HEK293 (cell line): Measurements from ENCODE around the gene ARG2.

Experiments used
- CTCF ChIA-PET: fragments of 350-600 bp; formaldehyde crosslinking; extraction: SDS; loops from one replicate; lab custom pipeline; 2021; ENCODE audit warnings: antibody characterized with exemption; lab: Yijun Ruan, JAX
- POLR2A ChIA-PET: fragments of 300-600 bp; formaldehyde crosslinking; extraction: SDS; loops from one replicate; lab custom pipeline; 2020; ENCODE audit warnings: antibody characterized with exemption, inconsistent platforms; lab: Yijun Ruan, JAX
- H3K27ac ChIP-seq: fragments of 200-500 bp; sonication (Bioruptor generic); 2 replicates; pipeline ENCODE4 v1.5.1; 2014; ENCODE audit warnings: low read depth, low read length, control low read depth, inconsistent platforms; ENCODE audit errors: extremely low read depth
- H3K36me3 ChIP-seq, 2 experiments: fragments of 200-500 bp in 1 of 2; sonication (Bioruptor generic) in 1 of 2; 1 replicate in 1 of 2; 2 replicates in 1 of 2; pipeline ENCODE4 v1.5.1; 2014 to 2017; ENCODE audit warnings: inconsistent platforms in 2 of 2, low read length in 2 of 2; ENCODE audit not compliant: control insufficient read depth in 2 of 2, insufficient read depth in 1 of 2
- H3K4me1 ChIP-seq: fragments of 200-500 bp; sonication (Bioruptor generic); 2 replicates; pipeline ENCODE4 v1.5.1; 2014; ENCODE audit warnings: mild to moderate bottlenecking, low read length, inconsistent platforms; ENCODE audit not compliant: control insufficient read depth, insufficient read depth
- H3K4me3 ChIP-seq: 2 replicates; pipeline ENCODE4 v1.5.1; 2011; ENCODE audit warnings: low read depth, mild to moderate bottlenecking, control low read depth, low read length, moderate library complexity
- H3K9me3 ChIP-seq: fragments of 200-500 bp; sonication (Bioruptor generic); 2 replicates; pipeline ENCODE4 v1.5.1; 2014; ENCODE audit warnings: low read depth, low read length, inconsistent platforms; ENCODE audit not compliant: control insufficient read depth, insufficient read depth
- GLIS2 ChIP-seq: fragments of 450-650 bp; formaldehyde crosslinking; IDR thresholded peaks from 2 replicates; pipeline ENCODE4 v1.5.1; 2016; ENCODE audit warnings: missing biosample characterization, missing genetic modification characterization
- IKZF3 ChIP-seq: fragments of 450-650 bp; IDR thresholded peaks from 2 replicates; pipeline ENCODE4 v1.5.0; 2018; ENCODE audit warnings: missing biosample characterization, mild to moderate bottlenecking, missing genetic modification characterization, moderate library complexity
- KLF9 ChIP-seq: fragments of 450-650 bp; formaldehyde crosslinking; IDR thresholded peaks from 2 replicates; pipeline ENCODE4 v1.5.1; 2016; ENCODE audit warnings: missing biosample characterization, missing genetic modification characterization, low read depth
- ZBTB17 ChIP-seq: fragments of 450-650 bp; formaldehyde crosslinking; IDR thresholded peaks from 2 replicates; pipeline ENCODE4 v1.5.1; 2016; ENCODE audit warnings: missing biosample characterization, missing genetic modification characterization
- ZFP37 ChIP-seq: fragments of 450-650 bp; formaldehyde crosslinking; IDR thresholded peaks from 2 replicates; pipeline ENCODE4 v1.5.1; 2016; ENCODE audit warnings: missing biosample characterization, missing genetic modification characterization
- ZIC2 ChIP-seq: fragments of 450-650 bp; formaldehyde crosslinking; IDR thresholded peaks from 2 replicates; pipeline ENCODE4 v1.5.1; 2016; ENCODE audit warnings: missing biosample characterization, missing genetic modification characterization
- ZNF132 ChIP-seq: fragments of 450-650 bp; formaldehyde crosslinking; IDR thresholded peaks from 2 replicates; pipeline ENCODE4 v1.5.1; 2017; ENCODE audit warnings: missing biosample characterization, missing genetic modification characterization, borderline replicate concordance
- ZNF133 ChIP-seq: fragments of 450-650 bp; formaldehyde crosslinking; IDR thresholded peaks from 2 replicates; pipeline ENCODE4 v1.5.1; 2016; ENCODE audit warnings: missing biosample characterization, missing genetic modification characterization
- ZNF341 ChIP-seq: fragments of 450-650 bp; formaldehyde crosslinking; IDR thresholded peaks from 2 replicates; pipeline ENCODE4; 2016; ENCODE audit warnings: low read depth, missing biosample characterization, missing genetic modification characterization
- ZNF501 ChIP-seq: fragments of 450-650 bp; formaldehyde crosslinking; IDR thresholded peaks from 2 replicates; pipeline ENCODE4 v1.5.1; 2016; ENCODE audit warnings: missing biosample characterization, missing genetic modification characterization
- ZNF701 ChIP-seq: fragments of 450-650 bp; formaldehyde crosslinking; IDR thresholded peaks from 2 replicates; pipeline ENCODE4 v1.5.1; 2016; ENCODE audit warnings: missing biosample characterization, missing genetic modification characterization
- ZNF768 ChIP-seq: fragments of 450-650 bp; formaldehyde crosslinking; IDR thresholded peaks from 2 replicates; pipeline ENCODE4 v1.5.1; 2018; ENCODE audit warnings: missing biosample characterization, mild to moderate bottlenecking, missing genetic modification characterization
- TF ChIP-seq, protein P1 (sequence below): fragments of 450-650 bp; formaldehyde crosslinking; IDR thresholded peaks from 2 replicates; pipeline ENCODE4 v1.5.1; 2016; ENCODE audit warnings: missing biosample characterization, missing genetic modification characterization
- TF ChIP-seq, protein P2 (sequence below): fragments of 450-650 bp; formaldehyde crosslinking; IDR thresholded peaks from 2 replicates; pipeline ENCODE4 v1.5.1; 2016; ENCODE audit warnings: missing biosample characterization, missing genetic modification characterization
- TF ChIP-seq, protein P3 (sequence below): fragments of 450-650 bp; formaldehyde crosslinking; IDR thresholded peaks from 2 replicates; pipeline ENCODE4 v1.5.1; 2016; ENCODE audit warnings: missing biosample characterization, missing genetic modification characterization
- TF ChIP-seq, protein P4 (sequence below): fragments of 450-650 bp; formaldehyde crosslinking; IDR thresholded peaks from 2 replicates; pipeline ENCODE4 v1.5.1; 2016; ENCODE audit warnings: missing biosample characterization, missing genetic modification characterization
- TF ChIP-seq, protein P5 (sequence below): fragments of 450-650 bp; formaldehyde crosslinking; IDR thresholded peaks from 2 replicates; pipeline ENCODE4 v1.5.1; 2016; ENCODE audit warnings: missing biosample characterization, missing genetic modification characterization

Gene ARG2

DNA sequence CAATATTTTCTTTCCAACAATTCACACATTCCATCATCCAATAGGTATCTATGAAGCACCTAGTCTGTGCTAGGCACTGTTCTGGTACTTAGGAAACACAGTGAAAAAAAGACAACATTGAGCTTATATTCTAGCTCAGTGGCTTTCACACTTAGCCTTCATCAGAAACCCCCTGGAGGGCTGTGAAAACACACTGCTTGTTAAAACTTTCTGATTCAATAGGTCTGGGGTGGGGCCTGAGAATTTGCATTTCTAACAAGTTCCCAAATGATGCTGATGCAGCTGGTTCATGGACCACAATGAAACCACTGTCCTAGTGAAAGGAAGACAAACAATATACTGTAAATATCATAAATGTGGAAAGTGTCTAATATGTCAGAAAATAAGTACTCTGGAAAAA is 48.8 kb downstream of the ARG2 start:
- H3K4me1 ChIP-seq: peaks cover 13% of the 10 kb centered on the region
- no peak overlapping the region for H3K27ac ChIP-seq
- H3K4me3 ChIP-seq: no peak overlapping the region
- CTCF ChIA-PET: interaction anchor here (0.6 to 4.1 kb wide), 10 partner anchors 27 to 1309 kb away, joined by 3 to 33 read pairs (median 7); partner anchors contain the start of genes ARG2 and RDH11
- POLR2A ChIA-PET: interaction anchor here (0.6 kb wide), 1 partner anchor 472 kb away, joined by 3 read pairs; no protein-coding TSS in a partner anchor
- TF ChIP-seq, protein P1, sequence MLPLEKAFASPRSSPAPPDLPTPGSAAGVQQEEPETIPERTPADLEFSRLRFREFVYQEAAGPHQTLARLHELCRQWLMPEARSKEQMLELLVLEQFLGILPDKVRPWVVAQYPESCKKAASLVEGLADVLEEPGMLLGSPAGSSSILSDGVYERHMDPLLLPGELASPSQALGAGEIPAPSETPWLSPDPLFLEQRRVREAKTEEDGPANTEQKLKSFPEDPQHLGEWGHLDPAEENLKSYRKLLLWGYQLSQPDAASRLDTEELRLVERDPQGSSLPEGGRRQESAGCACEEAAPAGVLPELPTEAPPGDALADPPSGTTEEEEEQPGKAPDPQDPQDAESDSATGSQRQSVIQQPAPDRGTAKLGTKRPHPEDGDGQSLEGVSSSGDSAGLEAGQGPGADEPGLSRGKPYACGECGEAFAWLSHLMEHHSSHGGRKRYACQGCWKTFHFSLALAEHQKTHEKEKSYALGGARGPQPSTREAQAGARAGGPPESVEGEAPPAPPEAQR (tag by site-specific recombination): no peak
- TF ChIP-seq ZNF133 (tag by site-specific recombination) (no peak), ZNF701 (no peak), ZNF768 (tag by site-specific recombination) (no peak)
- TF ChIP-seq, all 188 proteins: peak for 0
- peaks cover 0 to 3% of the 10 kb centered on the region in 2 experiments; a peak in 1 of 3 replicates for H3K36me3 ChIP-seq
- no peaks in the 10 kb centered on the region for H3K9me3 ChIP-seq

DNA sequence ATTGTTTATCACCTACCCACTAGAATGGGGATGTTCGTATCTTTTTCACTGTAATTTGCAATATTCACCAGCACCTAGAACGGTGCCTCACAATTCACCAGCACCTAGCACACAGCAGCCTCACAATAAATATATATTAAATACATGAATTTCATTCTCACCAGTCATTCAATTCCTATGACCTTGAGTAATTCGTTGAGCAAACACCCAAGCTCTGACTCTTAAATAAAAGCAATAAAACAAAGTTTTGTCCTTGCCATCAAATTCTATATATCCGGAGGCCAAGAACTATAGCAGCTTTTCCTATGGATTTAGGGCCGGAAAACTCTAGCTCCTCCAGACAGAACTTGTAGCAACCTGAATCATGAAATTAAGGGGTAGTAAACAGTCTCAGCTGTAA is 53.7 kb downstream of the ARG2 start:
- Histone ChIP-seq H3K4me1 (peaks cover 17% of the 10 kb centered on the region), H3K9me3 (no peaks in the 10 kb centered on the region), H3K27ac (no peak overlapping the region), H3K36me3 (peaks cover 12 to 16% of the 10 kb centered on the region in 2 experiments)
- ChIA-PET POLR2A (interaction anchor here (1.0 kb wide), 2 partner anchors 22 to 53 kb away, joined by 3 to 4 read pairs; partner anchors contain the start of gene RDH11), CTCF (interaction anchor here (0.6 to 2.4 kb wide), 11 partner anchors 20 to 1284 kb away, joined by 3 to 9 read pairs (median 3); partner anchors contain the start of gene RDH12)
- TF ChIP-seq ZNF132 (no peak), ZBTB17 (0 out of 2 replicates have a peak, but pooled peaks have one; percentile 47)
- TF ChIP-seq, all 188 proteins: peak for 1
- H3K4me3 ChIP-seq: peak overlapping the region; percentile 98

DNA sequence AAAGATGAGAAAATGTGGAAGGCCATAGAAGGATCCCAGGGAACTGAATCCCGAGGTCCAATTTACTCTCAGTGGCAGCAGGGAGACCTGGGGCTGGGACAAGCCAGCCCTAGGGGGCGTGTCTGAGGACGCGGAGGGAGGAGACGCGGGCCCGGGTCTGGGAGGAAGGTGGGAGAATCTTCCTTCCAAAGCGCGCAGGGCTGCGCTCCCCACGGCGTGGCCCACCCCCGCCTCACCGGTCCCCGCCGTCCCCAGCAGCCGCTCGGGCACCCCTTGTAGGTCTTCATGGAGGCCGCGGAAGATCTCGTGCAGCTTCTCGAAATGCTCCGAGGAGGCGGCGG is 54.4 kb downstream of the ARG2 start:
- Histone ChIP-seq H3K4me3 (peak overlapping the region; percentile 98), H3K27ac (peak overlapping the region; percentile 97), H3K36me3 (peaks cover 17 to 22% of the 10 kb centered on the region in 2 experiments), H3K9me3 (no peaks in the 10 kb centered on the region), H3K4me1 (peaks cover 12% of the 10 kb centered on the region)
- CTCF ChIA-PET: interaction anchor here (0.7 to 2.4 kb wide), 7 partner anchors 28 to 247 kb away, joined by 3 to 9 read pairs (median 5); partner anchors contain the start of gene RDH12
- POLR2A ChIA-PET: interaction anchor here (1.0 kb wide), 1 partner anchor 54 kb away, joined by 3 read pairs; no protein-coding TSS in a partner anchor
- TF ChIP-seq IKZF3 (tag by site-specific recombination) (peak; percentile 62), GLIS2 (tag by site-specific recombination) (peak; percentile 66; the same call in 1 of the 2 replicates), ZFP37 (tag by site-specific recombination) (0 out of 2 replicates have a peak, but pooled peaks have one; percentile 18), ZNF501 (tag by site-specific recombination) (0 out of 2 replicates have a peak, but pooled peaks have one; percentile 49), ZIC2 (0 out of 2 replicates have a peak, but pooled peaks have one; percentile 11), KLF9 (tag by site-specific recombination) (peak; percentile 81), ZNF341 (tag by site-specific recombination) (peak; percentile 81)
- TF ChIP-seq, protein P2, sequence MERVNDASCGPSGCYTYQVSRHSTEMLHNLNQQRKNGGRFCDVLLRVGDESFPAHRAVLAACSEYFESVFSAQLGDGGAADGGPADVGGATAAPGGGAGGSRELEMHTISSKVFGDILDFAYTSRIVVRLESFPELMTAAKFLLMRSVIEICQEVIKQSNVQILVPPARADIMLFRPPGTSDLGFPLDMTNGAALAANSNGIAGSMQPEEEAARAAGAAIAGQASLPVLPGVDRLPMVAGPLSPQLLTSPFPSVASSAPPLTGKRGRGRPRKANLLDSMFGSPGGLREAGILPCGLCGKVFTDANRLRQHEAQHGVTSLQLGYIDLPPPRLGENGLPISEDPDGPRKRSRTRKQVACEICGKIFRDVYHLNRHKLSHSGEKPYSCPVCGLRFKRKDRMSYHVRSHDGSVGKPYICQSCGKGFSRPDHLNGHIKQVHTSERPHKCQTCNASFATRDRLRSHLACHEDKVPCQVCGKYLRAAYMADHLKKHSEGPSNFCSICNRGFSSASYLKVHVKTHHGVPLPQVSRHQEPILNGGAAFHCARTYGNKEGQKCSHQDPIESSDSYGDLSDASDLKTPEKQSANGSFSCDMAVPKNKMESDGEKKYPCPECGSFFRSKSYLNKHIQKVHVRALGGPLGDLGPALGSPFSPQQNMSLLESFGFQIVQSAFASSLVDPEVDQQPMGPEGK (tag by site-specific recombination): peak; percentile 64; the same call in 1 of the 2 replicates
- TF ChIP-seq, protein P3, sequence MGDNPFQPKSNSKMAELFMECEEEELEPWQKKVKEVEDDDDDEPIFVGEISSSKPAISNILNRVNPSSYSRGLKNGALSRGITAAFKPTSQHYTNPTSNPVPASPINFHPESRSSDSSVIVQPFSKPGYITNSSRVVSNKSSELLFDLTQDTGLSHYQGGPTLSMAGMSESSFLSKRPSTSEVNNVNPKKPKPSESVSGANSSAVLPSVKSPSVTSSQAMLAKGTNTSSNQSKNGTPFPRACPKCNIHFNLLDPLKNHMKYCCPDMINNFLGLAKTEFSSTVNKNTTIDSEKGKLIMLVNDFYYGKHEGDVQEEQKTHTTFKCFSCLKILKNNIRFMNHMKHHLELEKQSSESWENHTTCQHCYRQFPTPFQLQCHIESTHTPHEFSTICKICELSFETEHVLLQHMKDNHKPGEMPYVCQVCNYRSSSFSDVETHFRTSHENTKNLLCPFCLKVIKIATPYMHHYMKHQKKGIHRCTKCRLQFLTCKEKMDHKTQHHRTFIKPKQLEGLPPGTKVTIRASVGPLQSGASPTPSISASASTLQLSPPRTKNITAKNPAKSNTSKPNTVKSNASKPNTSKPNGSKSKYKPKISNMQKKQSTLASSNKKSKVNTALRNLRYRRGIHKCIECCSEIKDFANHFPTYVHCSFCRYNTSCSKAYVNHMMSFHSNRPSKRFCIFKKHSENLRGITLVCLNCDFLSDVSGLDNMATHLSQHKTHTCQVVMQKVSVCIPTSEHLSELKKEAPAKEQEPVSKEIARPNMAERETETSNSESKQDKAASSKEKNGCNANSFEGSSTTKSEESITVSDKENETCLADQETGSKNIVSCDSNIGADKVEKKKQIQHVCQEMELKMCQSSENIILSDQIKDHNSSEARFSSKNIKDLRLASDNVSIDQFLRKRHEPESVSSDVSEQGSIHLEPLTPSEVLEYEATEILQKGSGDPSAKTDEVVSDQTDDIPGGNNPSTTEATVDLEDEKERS (tag by site-specific recombination): no peak
- TF ChIP-seq, protein P4, sequence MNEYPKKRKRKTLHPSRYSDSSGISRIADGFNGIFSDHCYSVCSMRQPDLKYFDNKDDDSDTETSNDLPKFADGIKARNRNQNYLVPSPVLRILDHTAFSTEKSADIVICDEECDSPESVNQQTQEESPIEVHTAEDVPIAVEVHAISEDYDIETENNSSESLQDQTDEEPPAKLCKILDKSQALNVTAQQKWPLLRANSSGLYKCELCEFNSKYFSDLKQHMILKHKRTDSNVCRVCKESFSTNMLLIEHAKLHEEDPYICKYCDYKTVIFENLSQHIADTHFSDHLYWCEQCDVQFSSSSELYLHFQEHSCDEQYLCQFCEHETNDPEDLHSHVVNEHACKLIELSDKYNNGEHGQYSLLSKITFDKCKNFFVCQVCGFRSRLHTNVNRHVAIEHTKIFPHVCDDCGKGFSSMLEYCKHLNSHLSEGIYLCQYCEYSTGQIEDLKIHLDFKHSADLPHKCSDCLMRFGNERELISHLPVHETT (tag by site-specific recombination): no peak
- TF ChIP-seq, protein P5, sequence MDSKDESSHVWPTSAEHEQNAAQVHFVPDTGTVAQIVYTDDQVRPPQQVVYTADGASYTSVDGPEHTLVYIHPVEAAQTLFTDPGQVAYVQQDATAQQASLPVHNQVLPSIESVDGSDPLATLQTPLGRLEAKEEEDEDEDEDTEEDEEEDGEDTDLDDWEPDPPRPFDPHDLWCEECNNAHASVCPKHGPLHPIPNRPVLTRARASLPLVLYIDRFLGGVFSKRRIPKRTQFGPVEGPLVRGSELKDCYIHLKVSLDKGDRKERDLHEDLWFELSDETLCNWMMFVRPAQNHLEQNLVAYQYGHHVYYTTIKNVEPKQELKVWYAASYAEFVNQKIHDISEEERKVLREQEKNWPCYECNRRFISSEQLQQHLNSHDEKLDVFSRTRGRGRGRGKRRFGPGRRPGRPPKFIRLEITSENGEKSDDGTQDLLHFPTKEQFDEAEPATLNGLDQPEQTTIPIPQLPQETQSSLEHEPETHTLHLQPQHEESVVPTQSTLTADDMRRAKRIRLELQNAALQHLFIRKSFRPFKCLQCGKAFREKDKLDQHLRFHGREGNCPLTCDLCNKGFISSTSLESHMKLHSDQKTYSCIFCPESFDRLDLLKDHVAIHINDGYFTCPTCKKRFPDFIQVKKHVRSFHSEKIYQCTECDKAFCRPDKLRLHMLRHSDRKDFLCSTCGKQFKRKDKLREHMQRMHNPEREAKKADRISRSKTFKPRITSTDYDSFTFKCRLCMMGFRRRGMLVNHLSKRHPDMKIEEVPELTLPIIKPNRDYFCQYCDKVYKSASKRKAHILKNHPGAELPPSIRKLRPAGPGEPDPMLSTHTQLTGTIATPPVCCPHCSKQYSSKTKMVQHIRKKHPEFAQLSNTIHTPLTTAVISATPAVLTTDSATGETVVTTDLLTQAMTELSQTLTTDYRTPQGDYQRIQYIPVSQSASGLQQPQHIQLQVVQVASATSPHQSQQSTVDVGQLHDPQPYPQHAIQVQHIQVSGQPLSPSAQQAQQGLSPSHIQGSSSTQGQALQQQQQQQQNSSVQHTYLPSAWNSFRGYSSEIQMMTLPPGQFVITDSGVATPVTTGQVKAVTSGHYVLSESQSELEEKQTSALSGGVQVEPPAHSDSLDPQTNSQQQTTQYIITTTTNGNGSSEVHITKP (tag by site-specific recombination): 0 out of 2 replicates have a peak, but pooled peaks have one; percentile 20
